ENCODE measurements around the gene NNMT.

GRCh38 chr11:114362326-114362725 is 66.1 kb downstream of the NNMT start:
- TF ChIP-seq, protein P1, sequence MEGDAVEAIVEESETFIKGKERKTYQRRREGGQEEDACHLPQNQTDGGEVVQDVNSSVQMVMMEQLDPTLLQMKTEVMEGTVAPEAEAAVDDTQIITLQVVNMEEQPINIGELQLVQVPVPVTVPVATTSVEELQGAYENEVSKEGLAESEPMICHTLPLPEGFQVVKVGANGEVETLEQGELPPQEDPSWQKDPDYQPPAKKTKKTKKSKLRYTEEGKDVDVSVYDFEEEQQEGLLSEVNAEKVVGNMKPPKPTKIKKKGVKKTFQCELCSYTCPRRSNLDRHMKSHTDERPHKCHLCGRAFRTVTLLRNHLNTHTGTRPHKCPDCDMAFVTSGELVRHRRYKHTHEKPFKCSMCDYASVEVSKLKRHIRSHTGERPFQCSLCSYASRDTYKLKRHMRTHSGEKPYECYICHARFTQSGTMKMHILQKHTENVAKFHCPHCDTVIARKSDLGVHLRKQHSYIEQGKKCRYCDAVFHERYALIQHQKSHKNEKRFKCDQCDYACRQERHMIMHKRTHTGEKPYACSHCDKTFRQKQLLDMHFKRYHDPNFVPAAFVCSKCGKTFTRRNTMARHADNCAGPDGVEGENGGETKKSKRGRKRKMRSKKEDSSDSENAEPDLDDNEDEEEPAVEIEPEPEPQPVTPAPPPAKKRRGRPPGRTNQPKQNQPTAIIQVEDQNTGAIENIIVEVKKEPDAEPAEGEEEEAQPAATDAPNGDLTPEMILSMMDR (IDR thresholded peaks at IDR 0.05; ENCODE audit: poor library complexity): no peak
- no peak for TF ChIP-seq EZH2 (IDR thresholded peaks at IDR 0.05; ENCODE audit: borderline replicate concordance)
- TF ChIP-seq EZH2phosphoT487 (IDR thresholded peaks at IDR 0.05; ENCODE audit: low read depth, severe bottlenecking, unreplicated experiment): no peak

All from hepatocyte (in vitro differentiated cells).